Epithelial cell of proximal tubule (primary cell): ENCODE measurements around the gene ALG11. TPM values are rescaled to one million over a fixed set of nuclear protein-coding genes. Genes with fewer than 3 reads are reported as not detected.
A peak's percentile ranks its signal among the peaks of the same experiment; 100 is the strongest.

Experiments used
- DNase-seq: peaks from one replicate; pipeline ENCODE4 v3.0.0-alpha.2; 2011; ENCODE audit warnings: low read depth
- H3K4me3 ChIP-seq: 2 replicates; pipeline ENCODE4 v1.5.1; 2011; ENCODE audit warnings: low read depth, mild to moderate bottlenecking, low read length
- CTCF ChIP-seq: conservative IDR thresholded peaks from 2 replicates; pipeline ENCODE4 v1.5.1; 2012; ENCODE audit warnings: low read depth, mild to moderate bottlenecking, low read length
- total RNA-seq: library from RNA; depleted of rRNA; stranded (reverse); fragments of >200 nt; gene quantifications from 2 replicates; pipeline ENCODE4 v1.2.3, GENCODE V29; 2015

The ALG11 gene
- total RNA-seq, 1 donor from 2014 or later = 15.3 TPM

GRCh38 chr13:52016296-52016695 lies 4.1 kb downstream of the ALG11 start:
- no peak overlapping the region for H3K4me3 ChIP-seq
- TF ChIP-seq CTCF = no peak
- no peak for DNase-seq

- no peak for TF ChIP-seq CTCF
- H3K4me3 ChIP-seq = no peak overlapping the region
These were observed 8.0 kb downstream of the ALG11 start for GRCh38 chr13:52020191-52020590.

GRCh38 chr13:52022356-52022755 lies 10.2 kb downstream of the ALG11 start:
- TF ChIP-seq CTCF = no peak
- DNase-seq = no peak
- H3K4me3 ChIP-seq = no peak overlapping the region

More at GRCh38 chr13:52020191-52020590, 8.0 kb downstream of the ALG11 start:
- no peak for DNase-seq

GRCh38 chr13:52024481-52024880 lies 12.3 kb downstream of the ALG11 start, which contains the start of gene UTP14C:
UTP14C (plus strand) TSS chr13:52024691; CDS start chr13:52028805, 4,114 bp downstream.
- no peak within 1 kb of the TSS for H3K4me3 ChIP-seq
- TF ChIP-seq CTCF = no peak
- no peak for DNase-seq

- DNase-seq = no peak
- no peak overlapping the region for H3K4me3 ChIP-seq
- no peak for TF ChIP-seq CTCF
These were observed 13.5 kb downstream of the ALG11 start for GRCh38 chr13:52025475-52026245.

GRCh38 chr13:52026246-52026626 lies 14.0 kb downstream of the ALG11 start:
- peak; percentile 12 for TF ChIP-seq CTCF
- no peak for DNase-seq
- H3K4me3 ChIP-seq = no peak overlapping the region

- no peak for DNase-seq
- no peak for TF ChIP-seq CTCF
- no peak overlapping the region for H3K4me3 ChIP-seq
These were observed 15.6 kb downstream of the ALG11 start for GRCh38 chr13:52027832-52028231.
